ENCODE data around the gene MRPL23. TPM values are rescaled to one million over a fixed set of nuclear protein-coding genes. Genes with fewer than 3 reads are reported as not detected.

MRPL23 gene
- total RNA-seq, 2 experiments from 2014 or later: 31.1 to 38.3 TPM

- no peak for TF ChIP-seq CTCF (IDR thresholded peaks at IDR 0.05)
- CTCF ChIA-PET: no interaction called here
- Histone ChIP-seq H3K27ac (ENCODE audit: low read depth in 1 of 2, low read length in 2 of 2) (no peak within 1 kb of the TSS), H3K9me3 (ENCODE audit: control insufficient read depth in 1 of 2, insufficient read depth in 1 of 2, low read length in 2 of 2) (no peaks in the 10 kb centered on the region), H3K27me3 (ENCODE audit: control insufficient read depth in 1 of 2, insufficient read depth in 2 of 2, low read length in 2 of 2) (no peaks in the 10 kb centered on the region), H3K4me3 (ENCODE audit: low read length) (no peak within 1 kb of the TSS), H3K36me3 (ENCODE audit: insufficient read depth, low read length) (no peaks in the 10 kb centered on the region), H3K4me1 (ENCODE audit: insufficient read depth, low read length) (peaks cover 32% of the 10 kb centered on the region)
- DNase-seq (peak in 1 of 14 experiments; percentile 27), ATAC-seq (ENCODE audit: poor library complexity) (no peak)
- Mint-ChIP-seq H3K36me3 (ENCODE audit: low read depth) (no peaks in the 10 kb centered on the region), H3K27me3 (peaks cover 12% of the 10 kb centered on the region), H3K4me1 (ENCODE audit: low read depth) (peaks cover 18% of the 10 kb centered on the region), H3K9me3 (no peaks in the 10 kb centered on the region), H3K4me3 (no peak within 1 kb of the TSS), H3K27ac (no peak within 1 kb of the TSS)
- POLR2A ChIA-PET: interaction anchor here (2.2 to 3.2 kb wide), 2 partner anchors 28 to 37 kb away, joined by 4 to 9 read pairs; partner anchors contain the start of gene PRR33
- intact Hi-C loops (cut with DNase I, micrococcal nuclease): loop anchor here in 1 of 2 experiments (2.0 to 5.0 kb wide), 2 partner anchors 37 to 83 kb away; no protein-coding TSS in a partner anchor
Observed at GRCh38 chr11:1919391-1920127, 27.6 kb upstream of the MRPL23 start, which contains the start of gene TNNT3. Gene TNNT3 (plus strand): TSS chr11:1919703. CDS start chr11:1922875, 3,172 bp downstream.

- no peak overlapping the region for H3K27ac Mint-ChIP-seq
- DNase-seq: peak in 1 of 14 experiments; percentile 11
Observed at GRCh38 chr11:1920128-1920908, 26.8 kb upstream of the MRPL23 start.

More at GRCh38 chr11:1920128-1920908, 26.8 kb upstream of the MRPL23 start:
- Histone ChIP-seq H3K36me3 (ENCODE audit: insufficient read depth, low read length) (no peaks in the 10 kb centered on the region), H3K4me3 (ENCODE audit: low read length) (no peak overlapping the region), H3K4me1 (ENCODE audit: insufficient read depth, low read length) (peaks cover 32% of the 10 kb centered on the region), H3K9me3 (ENCODE audit: control insufficient read depth in 1 of 2, insufficient read depth in 1 of 2, low read length in 2 of 2) (no peaks in the 10 kb centered on the region), H3K27me3 (ENCODE audit: control insufficient read depth in 1 of 2, insufficient read depth in 2 of 2, low read length in 2 of 2) (no peaks in the 10 kb centered on the region), H3K27ac (ENCODE audit: low read depth in 1 of 2, low read length in 2 of 2) (no peak overlapping the region)
- no peak for ATAC-seq (ENCODE audit: poor library complexity)
- no peaks in the 10 kb centered on the region for H3K36me3 Mint-ChIP-seq (ENCODE audit: low read depth)
- H3K9me3 Mint-ChIP-seq: no peaks in the 10 kb centered on the region
- H3K27me3 Mint-ChIP-seq: peaks cover 6% of the 10 kb centered on the region
- intact Hi-C loops (cut with DNase I, micrococcal nuclease): no loop called here
- no peak overlapping the region for H3K4me3 Mint-ChIP-seq
- H3K4me1 Mint-ChIP-seq (ENCODE audit: low read depth): peaks cover 12% of the 10 kb centered on the region
- no peak for TF ChIP-seq CTCF (IDR thresholded peaks at IDR 0.05)
- ChIA-PET CTCF (no interaction called here), POLR2A (interaction anchor here (2.2 to 3.2 kb wide), 2 partner anchors 29 to 38 kb away, joined by 4 to 9 read pairs; partner anchors contain the start of gene PRR33)
